DND-41 (cell line): Measurements from ENCODE around the gene SPATC1L.

ENCODE experiments used
- ATAC-seq: fragments of 200-7000 bp; cut with Tn5 transposase; 3 replicates; pipeline ENCODE4 v1.9.1; 2021; ENCODE audit warnings: low read depth; ENCODE audit not compliant: insufficient read depth
- DNase-seq: peaks from one replicate; pipeline ENCODE4 v3.0.0-alpha.2; 2020
- H2AFZ ChIP-seq: 2 replicates; pipeline ENCODE4 v1.6.0; 2012; ENCODE audit warnings: low read depth, low read length
- H3K27ac ChIP-seq: 2 replicates; pipeline ENCODE4 v1.5.1; 2012; ENCODE audit warnings: low read length, inconsistent platforms
- H3K27me3 ChIP-seq: fragments of 200-600 bp; sonication (generic); 2 replicates; pipeline ENCODE4 v1.6.0; 2012; ENCODE audit warnings: low read length, mild to moderate bottlenecking, inconsistent platforms; ENCODE audit not compliant: insufficient read depth, poor library complexity
- H3K36me3 ChIP-seq: 2 replicates; pipeline ENCODE4 v1.5.1; 2012; ENCODE audit warnings: low read length, inconsistent platforms; ENCODE audit not compliant: insufficient read depth
- H3K4me1 ChIP-seq: 2 replicates; pipeline ENCODE4 v1.5.1; 2012; ENCODE audit warnings: mild to moderate bottlenecking, low read length; ENCODE audit not compliant: insufficient read depth
- H3K4me2 ChIP-seq: 2 replicates; pipeline ENCODE4 v1.6.0; 2012; ENCODE audit warnings: mild to moderate bottlenecking, moderate library complexity, low read length, inconsistent platforms; ENCODE audit not compliant: insufficient read depth
- H3K4me3 ChIP-seq, 2 experiments: fragments of 200-600 bp in 1 of 2; shearing (Covaris generic) in 1 of 2; 2 replicates each; pipeline ENCODE4 v1.5.1; 2012 to 2016; ENCODE audit warnings: inconsistent platforms in 2 of 2, low read length in 2 of 2, mild to moderate bottlenecking in 2 of 2, low read depth in 1 of 2, moderate library complexity in 1 of 2
- H3K79me2 ChIP-seq: 2 replicates; pipeline ENCODE4 v1.6.0; 2012; ENCODE audit warnings: low read length, inconsistent platforms; ENCODE audit not compliant: insufficient read depth
- H3K9ac ChIP-seq: 2 replicates; pipeline ENCODE4 v1.6.0; 2012; ENCODE audit warnings: low read depth, mild to moderate bottlenecking, inconsistent platforms, low read length, moderate library complexity
- H3K9me3 ChIP-seq: 2 replicates; pipeline ENCODE4 v1.5.1; 2012; ENCODE audit warnings: low read length, moderate library complexity, mild to moderate bottlenecking, inconsistent platforms; ENCODE audit not compliant: insufficient read depth, severe bottlenecking
- H4K20me1 ChIP-seq: 2 replicates; pipeline ENCODE4 v1.6.0; 2012; ENCODE audit warnings: low read length; ENCODE audit not compliant: insufficient read depth
- EZH2 ChIP-seq: IDR thresholded peaks from 3 replicates; pipeline ENCODE4 v1.6.1; 2012; ENCODE audit warnings: borderline replicate concordance, low read depth, mild to moderate bottlenecking, moderate library complexity, low read length, inconsistent platforms; ENCODE audit not compliant: severe bottlenecking
- TF ChIP-seq, protein P1 (sequence below): IDR thresholded peaks from 2 replicates; pipeline ENCODE4 v1.5.1; 2012; ENCODE audit warnings: borderline replicate concordance, low read length, moderate library complexity, mild to moderate bottlenecking; ENCODE audit not compliant: poor library complexity, severe bottlenecking; ENCODE audit errors: extremely low read depth

The SPATC1L gene

DNA sequence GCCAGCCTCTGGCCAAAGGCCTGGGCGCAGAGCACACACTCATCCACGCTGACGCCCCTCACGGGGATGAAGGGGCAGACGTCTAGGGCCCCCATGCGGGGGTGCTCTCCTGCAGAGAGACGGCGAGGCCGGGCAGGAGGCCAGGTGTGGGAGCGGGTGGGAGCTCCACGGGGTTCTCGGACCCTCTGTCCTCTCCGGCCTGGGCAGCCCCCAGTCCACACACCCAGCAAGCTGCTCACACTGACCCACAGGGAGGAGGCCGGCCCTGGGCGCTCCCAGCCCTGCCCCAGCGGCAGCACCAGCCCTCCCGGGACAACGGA, 31.4 kb downstream of the SPATC1L start:
- Histone ChIP-seq H3K27me3 (no peaks in the 10 kb centered on the region), H3K27ac (no peak overlapping the region), H3K4me3 (no peak overlapping the region), H3K4me1 (no peaks in the 10 kb centered on the region), H3K9me3 (no peaks in the 10 kb centered on the region), H4K20me1 (peaks cover 3% of the 10 kb centered on the region; the same call in 1 of the 2 replicates), H3K9ac (no peak overlapping the region), H3K4me2 (no peak overlapping the region), H3K36me3 (no peaks in the 10 kb centered on the region), H2AFZ (no peak overlapping the region), H3K79me2 (no peaks in the 10 kb centered on the region)
- TF ChIP-seq, protein P1, sequence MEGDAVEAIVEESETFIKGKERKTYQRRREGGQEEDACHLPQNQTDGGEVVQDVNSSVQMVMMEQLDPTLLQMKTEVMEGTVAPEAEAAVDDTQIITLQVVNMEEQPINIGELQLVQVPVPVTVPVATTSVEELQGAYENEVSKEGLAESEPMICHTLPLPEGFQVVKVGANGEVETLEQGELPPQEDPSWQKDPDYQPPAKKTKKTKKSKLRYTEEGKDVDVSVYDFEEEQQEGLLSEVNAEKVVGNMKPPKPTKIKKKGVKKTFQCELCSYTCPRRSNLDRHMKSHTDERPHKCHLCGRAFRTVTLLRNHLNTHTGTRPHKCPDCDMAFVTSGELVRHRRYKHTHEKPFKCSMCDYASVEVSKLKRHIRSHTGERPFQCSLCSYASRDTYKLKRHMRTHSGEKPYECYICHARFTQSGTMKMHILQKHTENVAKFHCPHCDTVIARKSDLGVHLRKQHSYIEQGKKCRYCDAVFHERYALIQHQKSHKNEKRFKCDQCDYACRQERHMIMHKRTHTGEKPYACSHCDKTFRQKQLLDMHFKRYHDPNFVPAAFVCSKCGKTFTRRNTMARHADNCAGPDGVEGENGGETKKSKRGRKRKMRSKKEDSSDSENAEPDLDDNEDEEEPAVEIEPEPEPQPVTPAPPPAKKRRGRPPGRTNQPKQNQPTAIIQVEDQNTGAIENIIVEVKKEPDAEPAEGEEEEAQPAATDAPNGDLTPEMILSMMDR, result no peak
- no peak for TF ChIP-seq EZH2
- ATAC-seq (no peak), DNase-seq (no peak)

DNA sequence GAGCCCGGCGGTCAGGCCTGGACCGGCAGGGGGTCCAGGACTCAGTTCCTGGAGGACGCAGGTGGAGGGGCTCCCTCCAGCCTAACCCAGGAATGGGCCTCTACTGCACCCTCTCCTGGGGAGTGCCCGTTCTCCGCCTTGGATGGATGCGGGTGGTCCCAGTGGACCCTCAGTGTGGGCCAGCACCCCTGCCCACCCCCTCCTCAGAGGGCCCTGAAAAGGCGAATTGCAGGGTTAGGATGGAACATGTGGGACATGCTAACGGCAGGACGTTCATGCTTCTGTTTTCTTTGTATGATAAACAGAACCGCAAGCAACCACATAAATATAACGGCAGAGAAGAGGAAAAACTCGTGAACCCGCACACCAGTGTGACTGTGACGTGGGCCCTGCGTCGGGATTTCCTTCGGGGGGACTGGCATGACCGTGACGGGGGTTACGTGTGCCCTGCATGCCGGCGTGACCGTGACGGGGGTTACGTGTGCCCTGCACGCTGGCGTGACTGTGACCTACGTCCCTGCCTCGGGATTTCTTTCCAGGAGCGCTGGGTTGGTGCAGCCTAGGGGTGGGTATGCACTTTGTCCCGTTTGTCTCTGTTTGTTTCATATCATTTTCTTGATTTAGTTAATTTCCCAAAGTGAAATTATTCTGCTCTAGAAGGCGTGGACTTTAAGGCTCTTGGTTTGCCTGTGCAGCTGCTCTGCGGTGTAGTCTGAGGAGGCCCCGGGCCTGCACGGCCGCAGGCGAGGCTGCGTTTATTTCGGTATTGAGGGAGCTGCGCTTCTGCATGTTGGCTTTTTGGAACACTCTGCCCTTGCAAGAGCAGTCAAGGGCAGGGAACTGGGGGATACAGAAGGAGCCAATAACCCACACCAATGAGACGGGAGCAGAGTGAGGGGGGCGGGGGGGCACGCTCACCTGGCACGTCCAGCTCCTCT, 32.0 kb downstream of the SPATC1L start:
- H3K9me3 ChIP-seq, result no peaks in the 10 kb centered on the region
- H3K4me2 ChIP-seq, result no peak overlapping the region
- H3K4me3 ChIP-seq, result no peak overlapping the region
- H3K27ac ChIP-seq, result no peak overlapping the region
- H3K9ac ChIP-seq, result no peak overlapping the region
- H2AFZ ChIP-seq, result no peak overlapping the region
- ATAC-seq (no peak), DNase-seq (no peak)
- peaks cover 3% of the 10 kb centered on the region; the same call in 1 of the 2 replicates for H4K20me1 ChIP-seq
- H3K36me3 ChIP-seq, result no peaks in the 10 kb centered on the region
- H3K79me2 ChIP-seq, result no peaks in the 10 kb centered on the region
- TF ChIP-seq EZH2, result no peak
- TF ChIP-seq, protein P1, result no peak
- H3K27me3 ChIP-seq, result no peaks in the 10 kb centered on the region
- no peaks in the 10 kb centered on the region for H3K4me1 ChIP-seq

GRCh38 chr21:46151261-46151988, 32.8 kb downstream of the SPATC1L start:
- Histone ChIP-seq H2AFZ (no peak overlapping the region), H3K4me2 (no peak overlapping the region), H3K27me3 (no peaks in the 10 kb centered on the region), H4K20me1 (peaks cover 3% of the 10 kb centered on the region; the same call in 1 of the 2 replicates), H3K4me1 (no peaks in the 10 kb centered on the region), H3K36me3 (no peaks in the 10 kb centered on the region), H3K27ac (no peak overlapping the region), H3K4me3 (no peak overlapping the region), H3K9ac (no peak overlapping the region), H3K9me3 (no peaks in the 10 kb centered on the region), H3K79me2 (no peaks in the 10 kb centered on the region)
- no peak for TF ChIP-seq EZH2
- TF ChIP-seq, protein P1, result no peak
- DNase-seq, result no peak
- ATAC-seq, result no peak
